Bronchus fibroblast of lung (primary cell): Measurements from ENCODE around the gene FBXL16. TPM values are rescaled to one million over a fixed set of nuclear protein-coding genes. Genes with fewer than 3 reads are reported as not detected.

Experiments used
- total RNA-seq: library from RNA; depleted of rRNA; stranded (reverse); fragments of >200 nt; gene quantifications from 2 replicates; pipeline ENCODE4 v1.2.3, GENCODE V29; 2015

The FBXL16 gene, protein sequence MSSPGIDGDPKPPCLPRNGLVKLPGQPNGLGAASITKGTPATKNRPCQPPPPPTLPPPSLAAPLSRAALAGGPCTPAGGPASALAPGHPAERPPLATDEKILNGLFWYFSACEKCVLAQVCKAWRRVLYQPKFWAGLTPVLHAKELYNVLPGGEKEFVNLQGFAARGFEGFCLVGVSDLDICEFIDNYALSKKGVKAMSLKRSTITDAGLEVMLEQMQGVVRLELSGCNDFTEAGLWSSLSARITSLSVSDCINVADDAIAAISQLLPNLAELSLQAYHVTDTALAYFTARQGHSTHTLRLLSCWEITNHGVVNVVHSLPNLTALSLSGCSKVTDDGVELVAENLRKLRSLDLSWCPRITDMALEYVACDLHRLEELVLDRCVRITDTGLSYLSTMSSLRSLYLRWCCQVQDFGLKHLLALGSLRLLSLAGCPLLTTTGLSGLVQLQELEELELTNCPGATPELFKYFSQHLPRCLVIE
- 0.17 and 0.45 TPM in 2 replicates for total RNA-seq

DNA sequence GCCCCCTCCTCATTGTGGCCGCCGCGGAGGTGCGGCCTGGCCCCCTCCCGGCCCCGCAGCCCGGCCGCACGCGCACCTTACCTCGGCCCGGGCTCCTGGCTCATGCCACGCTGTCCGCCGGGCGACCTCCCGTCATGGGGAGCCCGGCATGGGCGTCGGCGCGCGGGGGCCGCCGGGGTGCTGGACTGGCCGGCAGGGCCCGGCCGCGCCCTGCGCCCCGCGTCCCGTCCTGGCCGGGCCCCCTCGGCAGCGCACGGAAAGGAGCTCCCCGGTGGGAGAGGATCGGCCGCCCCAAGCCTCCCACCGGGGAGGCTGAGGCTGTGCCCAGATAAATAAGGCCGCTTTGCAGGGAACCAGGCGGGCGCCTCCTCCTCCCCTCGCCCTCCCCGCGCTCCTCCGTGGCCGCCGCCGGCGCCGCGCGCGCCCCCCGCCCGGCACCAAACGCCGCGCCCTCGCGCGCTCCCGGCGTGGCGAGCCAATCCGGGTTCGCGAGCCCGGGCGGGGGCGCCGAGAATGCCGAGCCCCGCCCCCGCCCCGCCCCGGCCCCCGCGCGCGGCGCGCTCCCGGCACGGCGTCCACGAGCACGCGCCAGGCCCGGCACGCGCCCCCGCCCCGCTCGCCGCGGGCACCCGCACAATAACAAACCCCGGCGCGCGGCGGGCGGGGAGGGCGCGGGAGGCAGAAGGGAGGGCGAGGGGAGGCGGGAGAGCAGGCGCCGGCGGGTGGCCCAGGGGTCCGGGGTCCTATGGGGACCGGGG, at the start of gene FBXL16:
Gene FBXL16, minus strand, starts transcription at position 371 of the 758 bp plus-strand sequence. CDS start 8,396 bp downstream, outside the sequence.

DNA sequence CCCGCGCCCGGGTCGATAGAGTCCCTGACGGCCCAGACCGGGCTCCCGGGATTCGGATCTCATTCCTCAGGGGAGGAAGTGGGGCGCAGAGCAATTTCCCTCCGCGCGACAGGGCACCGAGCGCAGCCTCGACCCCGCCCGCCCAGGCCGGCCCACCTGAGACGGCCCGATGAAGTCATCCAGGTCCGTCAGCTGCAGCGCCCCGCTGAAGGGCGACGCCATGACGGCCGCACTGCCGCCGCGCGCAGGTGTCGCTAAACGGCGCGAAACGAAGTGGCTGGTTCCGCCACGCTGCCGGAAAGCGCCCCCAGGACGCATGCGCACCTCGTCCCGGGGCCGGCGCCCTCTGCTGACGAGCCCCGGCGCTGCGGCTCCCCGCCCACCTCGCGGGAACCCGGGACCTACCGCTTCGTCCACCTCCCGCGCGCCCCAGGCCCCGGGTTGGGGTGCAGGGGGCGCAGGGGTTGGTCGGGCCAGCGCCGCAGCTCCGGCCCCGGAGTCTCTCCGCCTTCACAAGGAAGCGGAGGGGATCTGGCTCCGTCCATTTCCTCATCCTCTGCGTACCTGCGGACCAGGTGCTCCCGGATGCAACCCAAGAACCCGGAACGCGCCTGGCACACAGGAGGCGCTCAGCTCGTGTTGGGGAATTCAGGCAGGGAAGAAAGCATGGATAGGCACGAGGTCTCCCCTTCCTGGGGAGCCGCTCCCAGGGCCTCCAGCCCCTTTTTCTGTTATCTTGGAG, 35.3 kb upstream of the FBXL16 start, which contains the start of gene CIAO3:
Gene CIAO3, minus strand, starts transcription at position 234 of the 742 bp plus-strand sequence. Its CDS starts 12 bp downstream, at position 222.

DNA sequence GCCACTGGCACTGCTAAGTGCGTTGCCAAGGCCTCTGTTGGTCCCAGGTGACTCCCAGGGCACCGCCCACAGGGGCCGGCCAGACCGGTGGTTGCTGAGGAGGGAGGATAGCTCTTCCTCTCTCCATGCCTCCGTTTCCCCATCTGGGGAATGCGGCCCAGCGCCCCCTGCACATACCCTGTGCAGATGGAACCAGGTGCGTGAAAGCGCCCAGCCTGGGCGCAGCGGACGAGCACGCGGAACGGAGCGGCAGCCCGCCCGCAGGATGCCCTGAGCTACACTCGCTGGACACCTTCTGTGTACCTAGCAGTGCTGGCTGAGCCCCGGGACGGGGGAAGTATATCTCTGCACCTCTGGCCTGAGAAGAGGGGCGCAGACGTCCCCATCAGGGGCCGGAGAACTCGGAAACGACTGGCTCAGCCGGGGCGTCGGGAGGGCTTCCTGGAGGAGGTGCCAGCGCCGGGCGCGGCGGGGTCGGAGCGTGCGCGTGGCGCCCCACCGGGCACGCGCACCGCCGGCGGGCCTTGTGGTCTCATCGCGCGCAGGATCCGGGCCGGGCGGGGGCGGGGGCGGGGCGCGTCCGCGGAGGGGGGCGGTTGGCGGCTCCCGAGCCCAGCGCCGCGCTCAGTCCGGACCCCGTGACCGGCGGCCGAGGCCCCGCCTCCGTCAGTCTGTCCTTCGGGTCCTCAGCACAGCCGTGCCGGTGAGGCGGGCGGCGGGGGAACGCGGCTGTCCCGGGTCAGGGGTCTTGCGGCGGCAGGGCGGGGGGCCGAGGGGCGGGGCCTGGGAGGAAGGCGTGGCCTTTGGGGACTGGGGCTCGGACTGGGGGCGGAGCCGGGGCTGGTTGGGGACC, 21.1 kb upstream of the FBXL16 start, which contains the start of the genes CCDC78 and HAGHL:
Gene CCDC78, minus strand, starts transcription at position 6 of the 853 bp plus-strand sequence. CDS start 76 bp downstream, outside the sequence.
Gene HAGHL, plus strand, starts transcription at position 669 of the 853 bp plus-strand sequence. CDS start 404 bp downstream, outside the sequence.

DNA sequence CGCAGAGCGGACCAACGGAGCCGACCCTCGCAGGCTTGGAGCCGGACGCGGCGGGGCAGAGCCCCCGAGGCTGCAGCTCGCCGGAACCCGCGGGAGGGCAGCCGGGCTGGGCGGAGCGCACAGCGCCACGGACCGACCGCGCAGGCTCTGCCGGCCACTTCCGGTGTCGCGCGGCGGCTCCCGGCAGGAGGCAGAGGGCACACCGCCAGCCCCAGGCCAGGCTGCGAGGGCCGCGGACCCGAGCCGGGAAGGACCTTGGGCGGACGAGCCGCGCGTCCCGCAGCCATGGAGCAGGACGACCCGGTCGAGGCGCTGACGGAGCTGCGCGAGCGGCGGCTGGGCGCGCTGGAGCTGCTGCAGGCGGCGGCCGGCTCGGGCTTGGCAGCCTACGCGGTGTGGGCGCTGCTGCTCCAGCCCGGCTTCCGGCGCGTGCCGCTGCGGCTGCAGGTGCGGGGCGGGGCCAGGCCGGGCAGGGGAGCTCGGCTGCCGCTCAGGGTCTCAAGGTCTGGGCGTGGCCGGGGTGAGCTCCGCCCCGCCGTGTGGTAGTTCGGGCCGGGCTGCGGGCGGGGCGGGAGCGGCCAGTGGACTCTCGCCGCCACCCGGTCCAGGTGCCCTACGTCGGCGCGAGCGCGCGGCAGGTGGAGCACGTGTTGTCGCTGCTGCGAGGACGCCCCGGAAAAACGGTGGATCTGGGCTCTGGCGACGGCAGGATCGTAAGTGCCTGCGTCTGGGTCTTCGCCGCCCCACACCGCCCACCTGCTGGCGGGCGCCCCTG, 15.6 kb upstream of the FBXL16 start, which contains the start of gene ANTKMT:
Gene ANTKMT, plus strand, starts transcription at position 157 of the 775 bp plus-strand sequence. Its CDS starts 129 bp downstream, at position 286.

DNA sequence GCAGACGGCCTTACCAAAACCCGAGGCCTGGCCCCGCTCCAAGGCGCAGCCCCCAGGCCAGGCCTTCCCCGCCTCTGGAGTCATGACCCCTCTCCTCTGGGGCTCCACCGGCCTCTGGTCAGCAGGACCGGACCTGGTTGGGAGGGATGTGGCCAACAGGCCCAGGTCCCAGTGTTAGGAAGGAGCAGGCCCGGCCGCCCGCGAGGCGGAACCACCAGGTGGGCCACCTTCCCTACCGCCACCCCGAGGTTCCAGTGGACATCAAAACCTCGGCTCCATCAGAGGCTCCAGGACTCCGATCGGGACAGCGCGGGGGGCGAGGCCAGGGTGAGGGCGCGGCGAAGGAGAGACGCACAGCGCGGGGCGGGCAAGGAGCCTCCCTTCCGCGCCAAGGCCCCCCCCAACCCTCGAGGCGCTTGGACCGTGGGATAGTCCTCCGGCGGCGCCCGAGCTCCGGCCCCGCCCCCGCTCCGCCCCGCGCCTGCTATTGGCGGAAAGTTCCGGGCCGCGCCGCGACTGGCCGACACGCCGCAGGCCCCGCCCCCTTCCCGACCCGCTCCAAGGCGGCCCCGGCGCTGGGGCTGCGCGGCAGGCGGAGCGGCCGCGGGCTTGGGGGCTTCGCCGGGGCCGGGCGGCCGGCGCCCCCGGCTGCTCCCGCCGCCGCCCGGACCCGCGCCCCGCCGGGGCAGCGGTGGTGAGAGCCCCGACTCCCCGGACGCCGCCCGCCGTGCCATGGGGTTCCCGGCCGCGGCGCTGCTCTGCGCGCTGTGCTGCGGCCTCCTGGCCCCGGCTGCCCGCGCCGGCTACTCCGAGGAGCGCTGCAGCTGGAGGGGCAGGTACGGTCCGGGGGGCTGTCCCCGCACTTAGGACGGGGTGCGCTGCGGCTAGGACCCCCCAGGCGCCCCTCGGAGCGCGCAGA, 9.2 kb upstream of the FBXL16 start, which contains the start of gene METRN:
Gene METRN, plus strand, starts transcription at position 561 of the 919 bp plus-strand sequence. Its CDS starts 172 bp downstream, at position 733.

DNA sequence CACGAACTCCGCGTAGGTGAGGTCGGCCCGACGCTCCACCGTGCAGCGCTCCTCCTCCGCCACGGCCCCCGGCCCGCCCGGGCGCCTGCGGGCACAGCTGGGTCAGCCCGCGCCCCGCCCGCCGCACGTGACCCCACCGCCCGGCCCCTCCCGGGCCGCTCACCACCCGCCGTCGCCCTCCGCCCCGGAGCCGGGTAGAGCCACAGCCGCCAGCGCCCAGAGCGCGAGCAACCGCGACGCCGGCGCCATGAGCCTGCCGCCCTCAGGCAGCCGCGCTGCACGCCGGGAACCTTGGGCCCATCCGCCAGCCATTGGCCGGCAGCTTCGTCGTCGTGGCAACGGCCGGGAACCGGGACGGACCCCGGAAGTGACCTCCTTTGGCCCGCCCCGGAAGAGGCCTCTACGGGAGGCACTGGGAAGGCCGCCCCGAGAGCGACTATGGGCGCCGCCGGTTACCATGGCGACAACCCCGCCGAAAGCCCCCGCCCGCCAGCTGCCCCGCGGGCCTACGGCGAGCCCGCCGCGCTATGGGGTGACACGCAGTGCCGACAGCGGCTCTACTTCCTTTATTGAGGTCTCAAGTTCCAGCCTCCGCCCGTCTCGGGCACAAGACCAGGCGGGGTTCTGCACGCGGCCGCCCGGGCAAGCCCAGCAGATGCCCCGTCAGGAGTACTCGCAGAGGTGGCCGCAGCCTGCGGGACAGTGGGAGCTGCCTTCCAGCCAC, 21.4 kb downstream of the FBXL16 start, which contains the start of gene JMJD8:
Gene JMJD8, minus strand, starts transcription at position 264 of the 724 bp plus-strand sequence. Its CDS starts 15 bp downstream, at position 249.

DNA sequence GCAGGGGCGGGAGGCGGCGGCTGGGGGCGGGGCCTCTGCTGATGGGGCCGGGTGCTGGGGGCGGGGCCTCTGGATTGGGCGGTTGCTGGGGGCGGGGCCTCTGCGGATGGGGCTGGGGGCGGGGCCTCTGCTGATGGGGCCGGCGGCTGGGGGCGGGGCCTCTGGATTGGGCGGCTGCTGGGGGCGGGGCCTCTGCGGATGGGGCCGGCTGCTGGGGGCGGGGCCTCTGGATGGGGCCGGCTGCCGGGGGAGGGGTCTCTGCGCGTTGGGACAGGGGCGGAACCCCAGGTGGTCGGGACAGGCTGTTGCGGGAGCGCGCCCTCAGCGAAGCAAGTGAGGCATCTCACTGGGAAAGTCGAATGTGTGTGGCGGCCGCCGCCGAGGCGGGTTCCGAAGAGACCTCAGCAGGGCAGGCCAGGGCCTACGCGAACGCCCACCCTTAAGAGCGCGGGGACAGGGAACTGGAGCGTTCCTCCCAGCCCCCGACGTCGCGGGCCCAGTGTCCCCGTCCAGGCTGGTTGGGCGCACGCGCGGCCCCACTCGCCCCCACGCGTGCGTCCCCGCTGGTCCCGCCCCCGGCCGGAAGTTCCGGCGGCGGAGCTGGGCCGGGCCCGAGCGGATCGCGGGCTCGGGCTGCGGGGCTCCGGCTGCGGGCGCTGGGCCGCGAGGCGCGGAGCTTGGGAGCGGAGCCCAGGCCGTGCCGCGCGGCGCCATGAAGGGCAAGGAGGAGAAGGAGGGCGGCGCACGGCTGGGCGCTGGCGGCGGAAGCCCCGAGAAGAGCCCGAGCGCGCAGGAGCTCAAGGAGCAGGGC, 25.6 kb downstream of the FBXL16 start, which contains the start of gene STUB1:
Gene STUB1, plus strand, starts transcription at position 597 of the 811 bp plus-strand sequence. Its CDS starts 116 bp downstream, at position 713.

DNA sequence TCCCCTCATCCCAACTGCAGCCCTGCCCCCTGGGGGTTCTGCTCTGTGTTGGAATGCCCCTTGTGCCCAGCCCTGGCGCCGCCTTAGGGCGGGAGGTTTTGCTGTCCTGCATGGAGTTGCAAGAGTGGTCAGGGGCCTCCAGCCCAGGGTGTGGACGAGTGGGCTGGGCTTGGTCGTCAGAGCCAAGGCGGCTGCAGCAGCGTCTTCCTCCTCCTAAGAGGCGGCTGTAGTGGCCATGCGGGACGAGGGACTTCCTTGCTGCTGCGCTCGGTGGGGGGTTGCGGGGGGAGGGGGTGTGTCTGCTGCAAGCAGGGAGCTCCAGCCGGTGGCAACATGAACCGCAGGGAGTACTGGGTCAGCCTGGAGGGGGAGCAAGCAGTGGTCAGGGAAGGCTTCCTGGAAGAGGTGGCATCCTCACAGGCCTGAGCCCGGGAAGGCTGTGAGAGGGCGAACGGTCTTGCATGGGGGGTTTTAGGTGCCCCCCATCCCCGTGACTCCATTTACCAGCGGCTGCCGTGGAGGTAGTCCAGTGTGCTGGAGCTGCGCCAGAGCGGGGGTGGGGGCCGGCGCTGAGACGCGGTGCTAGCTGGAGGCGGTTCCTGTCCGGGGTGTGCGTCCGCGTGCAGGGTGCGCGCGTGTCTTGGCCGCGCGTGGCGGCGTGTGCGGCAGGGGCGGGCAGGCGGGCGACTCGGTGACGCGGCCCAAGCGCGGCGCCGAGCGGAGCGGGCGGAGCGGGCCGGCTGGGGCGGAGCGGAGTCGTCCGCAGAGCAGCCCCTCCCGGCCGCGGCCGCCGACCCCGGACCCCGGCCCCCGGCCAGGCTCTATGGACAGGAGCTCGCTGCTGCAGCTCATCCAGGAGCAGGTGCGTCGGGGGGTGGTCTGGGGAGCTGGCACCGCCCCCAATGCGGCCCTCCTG, 30.4 kb downstream of the FBXL16 start, which contains the start of gene RHBDL1:
Gene RHBDL1, plus strand, starts transcription at position 704 of the 916 bp plus-strand sequence. Its CDS starts 120 bp downstream, at position 824.

DNA sequence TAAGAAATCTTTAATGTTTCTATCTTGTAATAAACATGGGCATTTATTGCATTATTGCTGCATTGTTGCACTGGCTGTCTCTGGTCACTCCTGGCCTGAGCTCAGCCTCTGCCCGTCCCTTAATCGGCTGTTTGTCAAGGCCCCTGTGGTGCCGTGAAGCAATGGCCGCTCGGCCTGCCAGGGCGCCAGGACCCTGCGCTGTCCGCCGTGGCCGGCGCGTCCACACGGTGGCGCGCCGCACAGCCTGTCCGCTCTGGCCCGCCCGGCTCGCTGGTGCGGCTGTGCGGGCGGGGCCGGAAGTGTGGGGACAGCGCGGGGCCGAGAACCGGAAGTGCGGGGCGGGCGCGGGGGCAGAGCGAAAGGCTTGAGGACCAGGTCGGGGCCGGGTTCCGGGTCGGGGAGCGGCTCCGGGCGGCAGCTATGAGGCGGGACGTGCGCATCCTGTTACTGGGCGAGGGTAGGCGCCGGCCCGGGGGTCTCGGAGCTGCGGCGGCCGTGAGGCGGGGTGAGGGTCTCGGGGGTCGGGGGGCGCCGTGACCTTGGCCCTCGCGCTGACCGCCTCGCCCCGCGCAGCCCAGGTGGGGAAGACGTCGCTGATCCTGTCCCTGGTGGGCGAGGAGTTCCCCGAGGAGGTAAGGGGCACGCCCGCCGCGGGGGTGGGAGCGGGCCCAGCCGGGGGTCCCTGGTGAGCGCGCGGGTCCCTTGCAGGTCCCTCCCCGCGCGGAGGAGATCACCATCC, 37.7 kb downstream of the FBXL16 start, which contains the start of gene RHOT2:
Gene RHOT2, plus strand, starts transcription at position 353 of the 739 bp plus-strand sequence. Its CDS starts 68 bp downstream, at position 421.

DNA sequence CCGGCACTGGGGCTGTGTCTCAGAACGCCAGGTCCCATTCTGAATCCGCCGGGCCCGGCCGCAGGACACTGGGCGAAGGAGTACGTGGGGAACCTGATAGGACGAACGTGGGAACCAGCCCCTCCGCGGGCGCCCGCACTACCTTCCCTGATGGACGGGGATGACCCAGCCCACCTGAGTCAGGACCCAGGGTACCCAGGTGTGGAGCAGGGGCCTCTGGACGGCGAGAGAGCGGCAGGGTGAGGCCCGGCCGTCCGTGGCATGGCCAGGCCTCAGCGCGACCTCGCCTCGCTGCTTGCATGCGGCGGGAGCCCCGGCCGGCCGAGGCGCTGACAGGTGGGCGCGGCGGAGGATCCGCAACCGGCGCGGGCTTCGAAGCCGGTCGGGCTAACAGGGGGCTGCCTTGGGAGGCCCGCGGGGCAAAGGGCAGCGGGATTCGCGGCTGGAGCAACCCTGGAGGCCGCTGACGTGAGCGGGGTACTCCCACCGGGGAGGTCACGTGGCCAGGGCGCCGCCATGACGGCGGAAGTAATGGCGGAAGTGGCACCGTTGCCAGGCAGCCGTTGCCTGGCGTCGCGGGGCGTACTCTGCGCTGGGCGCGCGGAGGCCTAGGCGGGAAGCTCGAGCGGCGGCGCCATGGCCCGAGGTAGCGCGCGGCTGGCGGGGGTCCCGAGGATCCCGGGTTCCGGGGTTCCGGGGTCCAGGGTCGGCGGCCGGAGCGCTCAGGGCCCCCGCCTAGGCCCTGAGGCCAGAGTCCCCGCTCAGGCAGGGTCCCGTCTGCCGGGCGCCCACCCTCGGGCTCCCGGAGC, 56.6 kb downstream of the FBXL16 start, which contains the start of gene WDR90:
Gene WDR90, plus strand, starts transcription at position 585 of the 809 bp plus-strand sequence. Its CDS starts 52 bp downstream, at position 637.

